Brain microvascular endothelial cell (primary cell): Measurements from ENCODE around the gene ENKD1.
A peak's percentile ranks its signal among the peaks of the same experiment; 100 is the strongest.

ENCODE experiments used
- DNase-seq: peaks from one replicate; pipeline ENCODE4 v3.0.0-alpha.2; 2020
- H3K27ac ChIP-seq: fragments of 250-450 bp; sonication (Bioruptor Pico); 2 replicates; pipeline ENCODE4 v1.5.1; 2020; ENCODE audit warnings: mild to moderate bottlenecking, moderate library complexity
- H3K27me3 ChIP-seq: fragments of 250-450 bp; sonication (Bioruptor Pico); replicated peaks from 2 replicates; pipeline ENCODE4 v1.5.1; 2020; ENCODE audit warnings: mild to moderate bottlenecking
- H3K36me3 ChIP-seq: fragments of 250-450 bp; sonication (Bioruptor Pico); replicated peaks from 2 replicates; pipeline ENCODE4 v1.5.1; 2020; ENCODE audit warnings: mild to moderate bottlenecking
- H3K4me3 ChIP-seq: 2 replicates; pipeline ENCODE4 v1.5.1; 2011; ENCODE audit warnings: low read depth, mild to moderate bottlenecking, control low read depth, low read length, moderate library complexity
- CTCF ChIP-seq: IDR thresholded peaks from 2 replicates; pipeline ENCODE4 v1.5.1; 2011; ENCODE audit warnings: low read depth, mild to moderate bottlenecking, moderate library complexity, low read length, control low read depth, inconsistent platforms; ENCODE audit errors: missing control alignments
- in situ Hi-C: cut with HindIII; loops from 2 replicates; pipeline ENCODE4 v1.10.0; 2017; ENCODE audit warnings: low sequenced_read_pairs, low pct_ligation_motif_present

ENKD1 gene

GRCh38 chr16:67652578-67653127 lies 13.9 kb downstream of the ENKD1 start:
- peak overlapping the region; percentile 26 for H3K4me3 ChIP-seq
- H3K36me3 ChIP-seq: no peaks in the 10 kb centered on the region
- TF ChIP-seq CTCF: no peak
- in situ Hi-C loops: no loop called here
- no peak for DNase-seq
- H3K27ac ChIP-seq: no peak overlapping the region
- H3K27me3 ChIP-seq: peaks cover 40% of the 10 kb centered on the region

- no peaks in the 10 kb centered on the region for H3K36me3 ChIP-seq
- in situ Hi-C loops: no loop called here
- no peak for DNase-seq
These were observed 14.7 kb downstream of the ENKD1 start for GRCh38 chr16:67651847-67652246.

GRCh38 chr16:67651039-67651438 lies 15.5 kb downstream of the ENKD1 start:
- no peaks in the 10 kb centered on the region for H3K36me3 ChIP-seq
- H3K4me3 ChIP-seq: no peak overlapping the region
- no peak for TF ChIP-seq CTCF
- H3K27ac ChIP-seq: no peak overlapping the region
- in situ Hi-C loops: no loop called here
- DNase-seq: no peak
- peaks cover 40% of the 10 kb centered on the region for H3K27me3 ChIP-seq

More at GRCh38 chr16:67651847-67652246, 14.7 kb downstream of the ENKD1 start:
- Histone ChIP-seq H3K27ac (no peak overlapping the region), H3K4me3 (no peak overlapping the region), H3K27me3 (peaks cover 40% of the 10 kb centered on the region)
- TF ChIP-seq CTCF: no peak

- H3K36me3 ChIP-seq: no peaks in the 10 kb centered on the region
- in situ Hi-C loops: no loop called here
- TF ChIP-seq CTCF: no peak
- no peak overlapping the region for H3K4me3 ChIP-seq
- peaks cover 46% of the 10 kb centered on the region for H3K27me3 ChIP-seq
- DNase-seq: no peak
- H3K27ac ChIP-seq: no peak overlapping the region
These were observed 16.5 kb downstream of the ENKD1 start for GRCh38 chr16:67650023-67650422.

GRCh38 chr16:67649494-67649931 lies 17.0 kb downstream of the ENKD1 start:
- no peak overlapping the region for H3K27ac ChIP-seq
- in situ Hi-C loops: no loop called here
- no peak overlapping the region for H3K4me3 ChIP-seq
- TF ChIP-seq CTCF: no peak
- H3K36me3 ChIP-seq: no peaks in the 10 kb centered on the region
- peaks cover 47% of the 10 kb centered on the region for H3K27me3 ChIP-seq
- DNase-seq: no peak
